ENCODE measurements around the gene TADA3. TPM values are rescaled to one million over a fixed set of nuclear protein-coding genes. Genes with fewer than 3 reads are reported as not detected.

The TADA3 gene
- total and polyA plus RNA-seq, 9 of the 15 experiments (the other 6 are each of a cell fraction or from before 2014, with no cell fraction given), result 4.1 to 110 (median 74.8) TPM

DNA sequence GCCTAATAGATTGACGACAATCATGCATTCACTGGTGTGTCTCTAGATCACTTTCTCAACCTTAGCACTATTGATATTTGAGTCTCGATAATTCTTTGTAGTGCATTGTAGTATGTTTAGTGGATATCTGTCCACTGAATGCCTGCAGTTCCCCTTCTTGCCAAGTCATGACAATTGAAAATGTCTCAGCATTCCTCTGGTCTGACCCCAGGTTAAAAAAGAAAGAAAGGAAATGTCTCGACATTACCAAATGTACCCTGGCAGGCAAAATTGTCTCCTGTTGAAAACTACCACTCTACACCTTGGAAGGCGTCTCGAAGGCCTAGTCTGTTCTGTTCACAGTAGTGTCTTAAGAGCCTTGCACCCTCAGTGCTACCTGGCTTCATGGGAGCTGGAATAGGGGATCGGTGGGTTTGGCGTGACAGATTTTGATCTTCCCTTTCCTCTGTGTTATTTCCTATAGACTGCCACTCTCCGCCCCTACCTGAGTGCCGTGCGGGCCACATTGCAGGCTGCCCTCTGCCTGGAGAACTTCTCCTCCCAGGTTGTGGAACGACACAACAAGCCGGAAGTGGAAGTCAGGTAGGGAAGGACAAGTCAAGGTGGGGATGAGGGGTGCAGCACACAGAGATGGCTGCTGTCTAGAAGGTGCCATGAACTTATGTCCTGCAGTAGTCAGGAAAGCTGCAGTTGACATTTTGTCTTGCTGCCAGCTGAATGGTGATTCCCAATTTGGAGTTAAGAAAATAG is 5.1 kb upstream of the TADA3 start:
- WGBS (ENCODE audit: insufficient coverage, low coverage, missing lambda C conversion rate), result 95% methylated on average over 11 of the region's 12 CpGs

DNA sequence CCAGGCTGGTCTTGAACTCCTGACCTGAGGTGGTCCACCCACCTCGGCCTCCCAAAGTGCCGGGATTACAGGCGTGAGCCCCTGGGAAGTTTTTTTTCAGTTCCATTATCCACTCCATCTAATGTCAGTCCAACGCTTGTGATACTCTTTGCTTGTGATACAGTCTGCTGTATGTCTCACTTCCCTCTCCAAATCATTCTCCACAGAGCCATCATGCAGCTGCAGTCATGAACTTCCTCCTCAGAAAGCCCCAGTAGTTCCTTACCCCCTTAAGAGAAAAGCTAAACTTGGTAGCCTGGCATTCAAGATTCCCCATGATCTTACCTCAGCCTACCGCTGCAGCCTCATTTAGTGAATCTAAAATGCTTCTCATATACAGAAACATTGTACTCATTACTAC is 2.9 kb upstream of the TADA3 start:
- CTCF ChIA-PET (ENCODE audit: low intra/inter-chr PET ratio), result no interaction called here
- peaks cover 68% of the 10 kb centered on the region for H3K79me2 ChIP-seq (ENCODE audit: control insufficient read depth, insufficient read depth, low read length)
- H3K4me3 ChIP-seq, result no peak overlapping the region
- peaks cover 3% of the 10 kb centered on the region; the same call in 1 of the 2 replicates for H4K20me1 ChIP-seq (replicated peaks; ENCODE audit: control insufficient read depth, insufficient read depth, low read length)
- H3K9ac ChIP-seq (ENCODE audit: insufficient read depth in 1 of 2, low read depth in 2 of 2, low read length in 2 of 2), result no peak overlapping the region
- in situ Hi-C loops (cut with MboI) (no loop called here), intact Hi-C loops (cut with micrococcal nuclease) (loop anchor here (10.0 kb wide), 1 partner anchor 290 kb away; no protein-coding TSS in a partner anchor)
- POLR2A ChIA-PET, result interaction anchor here (1.4 to 2.4 kb wide), 2 partner anchors 10 to 13 kb away, joined by 7 to 10 read pairs; no protein-coding TSS in a partner anchor
- no peak overlapping the region for H3K4me2 ChIP-seq (ENCODE audit: insufficient read depth, low read length)
- H3K36me3 ChIP-seq (ENCODE audit: control insufficient read depth, insufficient read depth, low read length), result peaks cover 83% of the 10 kb centered on the region
- TF ChIP-seq KLF10 (CRISPR knock-in tag; IDR thresholded peaks at IDR 0.05) (no peak), POLR2A (conservative IDR thresholded peaks at IDR 0.05) (peak; percentile 15)
- H3K9me3 ChIP-seq (replicated peaks; ENCODE audit: control insufficient read depth, insufficient read depth, low read depth, low read length), result no peaks in the 10 kb centered on the region
- DNase-seq (ENCODE audit: extremely low read depth in 1 of 4, low spot score in 3 of 4), result no peak
- no peaks in the 10 kb centered on the region for H3K27me3 ChIP-seq (ENCODE audit: control insufficient read depth in 2 of 2, insufficient read depth in 2 of 2, low read length in 2 of 2)
- ATAC-seq, result no peak
- WGBS (ENCODE audit: insufficient coverage, low coverage, missing lambda C conversion rate), result 89% methylated on average over 5 of the region's 5 CpGs
- BruUV-seq (replicated peaks), result no TSS peak
- H3K9me1 ChIP-seq (ENCODE audit: control insufficient read depth, insufficient read depth, low read length), result peaks cover 3% of the 10 kb centered on the region
- no peak overlapping the region for H2AFZ ChIP-seq (ENCODE audit: low read depth, low read length)
- no peak for FAIRE-seq
- H3K4me1 ChIP-seq (replicated peaks in 1 of 2; ENCODE audit: control insufficient read depth in 2 of 2, insufficient read depth in 2 of 2, low read length in 2 of 2), result peaks cover 8 to 11% of the 10 kb centered on the region in 2 experiments; a peak in 4 of 5 replicates
- H3K27ac ChIP-seq (ENCODE audit: extremely low read depth, low read depth, low read length), result 0 out of 3 replicates have a peak overlapping the region, but pooled peaks have one; percentile 3

More for the DNA sequence above, 5.1 kb upstream of the TADA3 start:
- Histone ChIP-seq H3K9ac (ENCODE audit: insufficient read depth in 1 of 2, low read depth in 2 of 2, low read length in 2 of 2) (peak overlapping the region in 1 of 2 experiments; percentile 23; a peak in 1 of 4 replicates), H3K4me2 (ENCODE audit: insufficient read depth, low read length) (no peak overlapping the region), H3K79me2 (ENCODE audit: control insufficient read depth, insufficient read depth, low read length) (peaks cover 48% of the 10 kb centered on the region), H3K9me3 (replicated peaks; ENCODE audit: control insufficient read depth, insufficient read depth, low read depth, low read length) (no peaks in the 10 kb centered on the region), H4K20me1 (replicated peaks; ENCODE audit: control insufficient read depth, insufficient read depth, low read length) (peaks cover 3% of the 10 kb centered on the region; the same call in 1 of the 2 replicates), H3K27me3 (ENCODE audit: control insufficient read depth in 2 of 2, insufficient read depth in 2 of 2, low read length in 2 of 2) (no peaks in the 10 kb centered on the region), H3K9me1 (ENCODE audit: control insufficient read depth, insufficient read depth, low read length) (peaks cover 3% of the 10 kb centered on the region), H3K4me3 (no peak overlapping the region), H3K27ac (ENCODE audit: extremely low read depth, low read depth, low read length) (no peak overlapping the region), H3K4me1 (replicated peaks in 1 of 2; ENCODE audit: control insufficient read depth in 2 of 2, insufficient read depth in 2 of 2, low read length in 2 of 2) (no peaks in the 10 kb centered on the region; a peak in 3 of 5 replicates), H2AFZ (ENCODE audit: low read depth, low read length) (no peak overlapping the region), H3K36me3 (ENCODE audit: control insufficient read depth, insufficient read depth, low read length) (peaks cover 89% of the 10 kb centered on the region)
- in situ Hi-C loops (cut with MboI) (no loop called here), intact Hi-C loops (cut with micrococcal nuclease) (loop anchor here (10.0 kb wide), 1 partner anchor 293 kb away; no protein-coding TSS in a partner anchor)
- CTCF ChIA-PET (ENCODE audit: low intra/inter-chr PET ratio), result interaction anchor here (0.7 kb wide), 1 partner anchor 345 kb away, joined by 4 read pairs; no protein-coding TSS in a partner anchor
- FAIRE-seq (no peak), DNase-seq (ENCODE audit: extremely low read depth in 1 of 4, low spot score in 3 of 4) (peak in 1 of 4 experiments; percentile 10), ATAC-seq (no peak)
- peak; percentile 54; the same call in 1 of the 2 replicates for TF ChIP-seq POLR2AphosphoS5 (IDR thresholded peaks at IDR 0.05; ENCODE audit: control insufficient read depth, insufficient read depth, low read depth, low read length)
- TF ChIP-seq PML (IDR thresholded peaks at IDR 0.05; ENCODE audit: low read length), result peak; percentile 18; the same call in 1 of the 2 replicates
- no peak for TF ChIP-seq NUFIP1 (IDR thresholded peaks at IDR 0.05; ENCODE audit: partially characterized antibody)
- no TSS peak for BruUV-seq (replicated peaks)
- POLR2A ChIA-PET, result interaction anchor here (2.4 kb wide), 1 partner anchor 11 kb away, joined by 10 read pairs; no protein-coding TSS in a partner anchor

Data from K562 (cell line).